ENCODE results near the gene CEP57L1.

DNA sequence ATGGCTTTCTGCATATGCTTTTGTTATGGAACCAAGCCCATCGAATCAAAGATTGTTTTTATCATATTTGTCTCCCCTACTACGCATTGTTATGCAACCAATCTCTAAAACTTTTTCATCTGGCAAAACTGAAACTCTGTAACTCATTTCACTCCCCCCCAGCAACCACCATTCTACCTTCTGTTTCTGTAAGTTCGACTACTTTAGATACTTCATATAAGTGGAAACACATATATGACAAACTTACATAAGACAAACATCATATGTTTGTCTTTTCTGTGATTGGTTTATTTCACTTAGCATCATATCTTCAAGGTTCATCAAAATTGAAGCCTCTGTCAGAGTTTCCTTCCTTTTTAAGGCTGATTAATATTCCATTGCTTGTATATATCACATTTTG lies 34.8 kb downstream of the CEP57L1 start:
- TF ChIP-seq BHLHE40 (IDR thresholded peaks at IDR 0.05; ENCODE audit: low read length) (no peak), MED1 (CRISPR knock-in tag; IDR thresholded peaks at IDR 0.05; ENCODE audit: borderline replicate concordance) (no peak), POLR2A (conservative IDR thresholded peaks at IDR 0.05) (no peak), GTF2E2 (tag; IDR thresholded peaks at IDR 0.05) (no peak), KLF10 (CRISPR knock-in tag; IDR thresholded peaks at IDR 0.05) (no peak), KDM2B (CRISPR knock-in tag; IDR thresholded peaks at IDR 0.05) (no peak), EWSR1 (IDR thresholded peaks at IDR 0.05; ENCODE audit: borderline replicate concordance, low read depth, partially characterized antibody) (no peak), DMBX1 (CRISPR knock-in tag; IDR thresholded peaks at IDR 0.05; ENCODE audit: borderline replicate concordance) (no peak)
- TF ChIP-seq, protein P1, sequence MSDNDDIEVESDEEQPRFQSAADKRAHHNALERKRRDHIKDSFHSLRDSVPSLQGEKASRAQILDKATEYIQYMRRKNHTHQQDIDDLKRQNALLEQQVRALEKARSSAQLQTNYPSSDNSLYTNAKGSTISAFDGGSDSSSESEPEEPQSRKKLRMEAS (CRISPR knock-in tag; IDR thresholded peaks at IDR 0.05), result no peak
- TF ChIP-seq, protein P2, sequence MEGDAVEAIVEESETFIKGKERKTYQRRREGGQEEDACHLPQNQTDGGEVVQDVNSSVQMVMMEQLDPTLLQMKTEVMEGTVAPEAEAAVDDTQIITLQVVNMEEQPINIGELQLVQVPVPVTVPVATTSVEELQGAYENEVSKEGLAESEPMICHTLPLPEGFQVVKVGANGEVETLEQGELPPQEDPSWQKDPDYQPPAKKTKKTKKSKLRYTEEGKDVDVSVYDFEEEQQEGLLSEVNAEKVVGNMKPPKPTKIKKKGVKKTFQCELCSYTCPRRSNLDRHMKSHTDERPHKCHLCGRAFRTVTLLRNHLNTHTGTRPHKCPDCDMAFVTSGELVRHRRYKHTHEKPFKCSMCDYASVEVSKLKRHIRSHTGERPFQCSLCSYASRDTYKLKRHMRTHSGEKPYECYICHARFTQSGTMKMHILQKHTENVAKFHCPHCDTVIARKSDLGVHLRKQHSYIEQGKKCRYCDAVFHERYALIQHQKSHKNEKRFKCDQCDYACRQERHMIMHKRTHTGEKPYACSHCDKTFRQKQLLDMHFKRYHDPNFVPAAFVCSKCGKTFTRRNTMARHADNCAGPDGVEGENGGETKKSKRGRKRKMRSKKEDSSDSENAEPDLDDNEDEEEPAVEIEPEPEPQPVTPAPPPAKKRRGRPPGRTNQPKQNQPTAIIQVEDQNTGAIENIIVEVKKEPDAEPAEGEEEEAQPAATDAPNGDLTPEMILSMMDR (IDR thresholded peaks at IDR 0.05 in 2 of 3, conservative IDR thresholded peaks at IDR 0.05 in 1 of 3; ENCODE audit: insufficient read depth in 2 of 3, low read depth in 1 of 3, low read length in 3 of 3), result no peak
- TF ChIP-seq, protein P3, sequence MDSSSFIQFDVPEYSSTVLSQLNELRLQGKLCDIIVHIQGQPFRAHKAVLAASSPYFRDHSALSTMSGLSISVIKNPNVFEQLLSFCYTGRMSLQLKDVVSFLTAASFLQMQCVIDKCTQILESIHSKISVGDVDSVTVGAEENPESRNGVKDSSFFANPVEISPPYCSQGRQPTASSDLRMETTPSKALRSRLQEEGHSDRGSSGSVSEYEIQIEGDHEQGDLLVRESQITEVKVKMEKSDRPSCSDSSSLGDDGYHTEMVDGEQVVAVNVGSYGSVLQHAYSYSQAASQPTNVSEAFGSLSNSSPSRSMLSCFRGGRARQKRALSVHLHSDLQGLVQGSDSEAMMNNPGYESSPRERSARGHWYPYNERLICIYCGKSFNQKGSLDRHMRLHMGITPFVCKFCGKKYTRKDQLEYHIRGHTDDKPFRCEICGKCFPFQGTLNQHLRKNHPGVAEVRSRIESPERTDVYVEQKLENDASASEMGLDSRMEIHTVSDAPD (CRISPR knock-in tag; IDR thresholded peaks at IDR 0.05), result no peak
